K562 (cell line): ENCODE measurements around the gene PHLDA3. TPM values are rescaled to one million over a fixed set of nuclear protein-coding genes. Genes with fewer than 3 reads are reported as not detected.

Experiments used
- ARHGAP35 ChIP-seq: fragments of 450-650 bp; IDR thresholded peaks from 2 replicates; pipeline ENCODE4 v1.6.1; 2018; ENCODE audit not compliant: partially characterized antibody
- ELF1 ChIP-seq: fragments of 200-800 bp; sonication (Bioruptor generic); IDR thresholded peaks from 2 replicates; pipeline ENCODE4 v1.6.1; 2016; ENCODE audit warnings: missing genetic modification characterization, missing compliant biosample characterization
- FUS ChIP-seq: fragments of 200-400 bp; formaldehyde crosslinking; optimal IDR thresholded peaks from 2 replicates; pipeline ENCODE3; 2017; ENCODE audit warnings: low read depth, low read length
- GATAD2A ChIP-seq: fragments of 450-650 bp; IDR thresholded peaks from 2 replicates; pipeline ENCODE4 v1.6.1; 2017
- ILK ChIP-seq: fragments of 450-650 bp; IDR thresholded peaks from 2 replicates; pipeline ENCODE4 v1.6.1; 2016; ENCODE audit warnings: missing genetic modification characterization, low read depth, mild to moderate bottlenecking, missing compliant biosample characterization, moderate library complexity, borderline replicate concordance
- PRPF4 ChIP-seq: fragments of 200-400 bp; formaldehyde crosslinking; IDR thresholded peaks from one replicate; pipeline ENCODE4 v1.6.1; 2017; ENCODE audit warnings: low read length, low read depth, mild to moderate bottlenecking; ENCODE audit not compliant: insufficient read depth, poor library complexity, severe bottlenecking
- PTBP1 ChIP-seq: fragments of 200-400 bp; formaldehyde crosslinking; IDR thresholded peaks from 2 replicates; pipeline ENCODE4 v1.6.1; 2017; ENCODE audit warnings: low read depth, low read length
- SIN3A ChIP-seq, 2 experiments: fragments of 150-350 bp in 1 of 2; IDR thresholded peaks; 2 replicates each; pipeline ENCODE4 v1.6.1; 2011 to 2016; ENCODE audit warnings: borderline replicate concordance in 2 of 2, low read depth in 2 of 2, low read length in 2 of 2, mild to moderate bottlenecking in 2 of 2, moderate library complexity in 2 of 2; ENCODE audit not compliant: control insufficient read depth in 1 of 2
- SREBF1 ChIP-seq: fragments of 150-350 bp; IDR thresholded peaks from 2 replicates; pipeline ENCODE4 v1.6.1; 2014; ENCODE audit warnings: antibody characterized with exemption, low read depth, low read length, borderline replicate concordance
- ZNF707 ChIP-seq: fragments of 250-450 bp; sonication (Bioruptor Pico); conservative IDR thresholded peaks from 2 replicates; pipeline ENCODE4 v1.8.0; 2022; ENCODE audit warnings: inconsistent platforms, mild to moderate bottlenecking, moderate library complexity
- polyA plus RNA-seq, 8 experiments: library from polyadenylated mRNA; depleted of rRNA in 4 of 8; stranded (reverse) in 5 of 8; unstranded in 3 of 8; fragments of >200 nt; fragmentation: Nextera tagmentation in 2 of 8; fragmentation: Illumina TruSeq in 1 of 8; extraction: Ambion mirVana in 2 of 8; extraction: Trizol in 1 of 8; gene quantifications; 2 replicates each; pipeline versions ENCODE4 v1.2.1 to v1.2.3, GENCODE V29; 2011 to 2014; ENCODE audit warnings: inconsistent platforms in 1 of 8, missing spikeins in 1 of 8
- total RNA-seq, 7 experiments: library from RNA; depleted of rRNA in 6 of 7; stranded (reverse); fragments of >200 nt in 6 of 7; fragmentation: Illumina TruSeq in 2 of 7; extraction: Trizol in 2 of 7; gene quantifications; 2 replicates each; pipeline versions ENCODE4 v1.2.1 to v1.2.3, GENCODE V29; 2011 to 2021; ENCODE audit warnings: low replicate concordance in 1 of 7
- TF ChIP-seq, protein P1 (sequence below): fragments of 200-600 bp; sonication (generic); IDR thresholded peaks from one replicate; pipeline ENCODE4 v1.6.1; 2012; ENCODE audit warnings: mild to moderate bottlenecking, low read depth, low read length, inconsistent platforms
- TF ChIP-seq, protein P2 (sequence below): fragments of 450-650 bp; IDR thresholded peaks from 2 replicates; pipeline ENCODE4 v1.6.1; 2017; ENCODE audit warnings: antibody characterized with exemption, mild to moderate bottlenecking

PHLDA3 gene
- total and polyA plus RNA-seq, 9 of the 15 experiments (the other 6 are each of a cell fraction or from before 2014, with no cell fraction given) = 0.11 to 0.27 TPM; not detected in 7

DNA sequence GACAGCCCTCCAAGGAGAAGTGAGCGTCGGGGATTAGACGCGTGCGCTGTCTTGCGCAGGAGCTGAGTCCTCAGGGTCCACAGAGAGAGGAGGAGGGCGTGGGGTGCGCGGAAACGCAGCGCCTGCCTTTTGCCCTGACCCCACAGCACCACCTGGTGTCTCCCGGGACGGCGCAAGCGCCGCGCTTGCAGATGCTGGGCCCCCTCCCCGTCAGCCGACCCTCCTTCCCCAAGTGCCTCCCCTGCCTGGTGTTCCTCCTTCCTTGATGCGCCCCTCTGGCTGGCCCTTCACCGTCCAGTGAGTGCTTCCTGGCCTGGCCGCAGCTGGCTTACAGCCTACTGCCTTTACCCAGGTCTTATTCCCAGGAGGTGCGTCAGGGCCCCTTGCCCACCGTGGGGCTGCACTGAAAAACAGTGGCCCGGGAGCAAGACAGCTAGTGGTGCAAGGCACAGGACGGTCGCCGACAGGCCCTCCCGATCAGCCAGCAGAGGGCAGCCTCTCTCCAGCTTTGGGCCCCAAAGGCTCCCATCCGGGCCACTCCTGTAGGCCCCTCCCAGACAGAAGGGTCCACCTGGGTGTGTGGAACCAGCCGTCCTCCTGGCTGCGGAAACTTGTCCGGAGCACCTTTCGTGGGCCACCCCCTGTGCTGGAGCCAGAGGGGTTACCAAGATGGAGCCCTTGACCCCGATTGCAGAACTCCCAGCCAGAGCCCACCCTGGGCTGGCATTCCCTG is 12.9 kb upstream of the PHLDA3 start (continued):
- TF ChIP-seq, protein P1, sequence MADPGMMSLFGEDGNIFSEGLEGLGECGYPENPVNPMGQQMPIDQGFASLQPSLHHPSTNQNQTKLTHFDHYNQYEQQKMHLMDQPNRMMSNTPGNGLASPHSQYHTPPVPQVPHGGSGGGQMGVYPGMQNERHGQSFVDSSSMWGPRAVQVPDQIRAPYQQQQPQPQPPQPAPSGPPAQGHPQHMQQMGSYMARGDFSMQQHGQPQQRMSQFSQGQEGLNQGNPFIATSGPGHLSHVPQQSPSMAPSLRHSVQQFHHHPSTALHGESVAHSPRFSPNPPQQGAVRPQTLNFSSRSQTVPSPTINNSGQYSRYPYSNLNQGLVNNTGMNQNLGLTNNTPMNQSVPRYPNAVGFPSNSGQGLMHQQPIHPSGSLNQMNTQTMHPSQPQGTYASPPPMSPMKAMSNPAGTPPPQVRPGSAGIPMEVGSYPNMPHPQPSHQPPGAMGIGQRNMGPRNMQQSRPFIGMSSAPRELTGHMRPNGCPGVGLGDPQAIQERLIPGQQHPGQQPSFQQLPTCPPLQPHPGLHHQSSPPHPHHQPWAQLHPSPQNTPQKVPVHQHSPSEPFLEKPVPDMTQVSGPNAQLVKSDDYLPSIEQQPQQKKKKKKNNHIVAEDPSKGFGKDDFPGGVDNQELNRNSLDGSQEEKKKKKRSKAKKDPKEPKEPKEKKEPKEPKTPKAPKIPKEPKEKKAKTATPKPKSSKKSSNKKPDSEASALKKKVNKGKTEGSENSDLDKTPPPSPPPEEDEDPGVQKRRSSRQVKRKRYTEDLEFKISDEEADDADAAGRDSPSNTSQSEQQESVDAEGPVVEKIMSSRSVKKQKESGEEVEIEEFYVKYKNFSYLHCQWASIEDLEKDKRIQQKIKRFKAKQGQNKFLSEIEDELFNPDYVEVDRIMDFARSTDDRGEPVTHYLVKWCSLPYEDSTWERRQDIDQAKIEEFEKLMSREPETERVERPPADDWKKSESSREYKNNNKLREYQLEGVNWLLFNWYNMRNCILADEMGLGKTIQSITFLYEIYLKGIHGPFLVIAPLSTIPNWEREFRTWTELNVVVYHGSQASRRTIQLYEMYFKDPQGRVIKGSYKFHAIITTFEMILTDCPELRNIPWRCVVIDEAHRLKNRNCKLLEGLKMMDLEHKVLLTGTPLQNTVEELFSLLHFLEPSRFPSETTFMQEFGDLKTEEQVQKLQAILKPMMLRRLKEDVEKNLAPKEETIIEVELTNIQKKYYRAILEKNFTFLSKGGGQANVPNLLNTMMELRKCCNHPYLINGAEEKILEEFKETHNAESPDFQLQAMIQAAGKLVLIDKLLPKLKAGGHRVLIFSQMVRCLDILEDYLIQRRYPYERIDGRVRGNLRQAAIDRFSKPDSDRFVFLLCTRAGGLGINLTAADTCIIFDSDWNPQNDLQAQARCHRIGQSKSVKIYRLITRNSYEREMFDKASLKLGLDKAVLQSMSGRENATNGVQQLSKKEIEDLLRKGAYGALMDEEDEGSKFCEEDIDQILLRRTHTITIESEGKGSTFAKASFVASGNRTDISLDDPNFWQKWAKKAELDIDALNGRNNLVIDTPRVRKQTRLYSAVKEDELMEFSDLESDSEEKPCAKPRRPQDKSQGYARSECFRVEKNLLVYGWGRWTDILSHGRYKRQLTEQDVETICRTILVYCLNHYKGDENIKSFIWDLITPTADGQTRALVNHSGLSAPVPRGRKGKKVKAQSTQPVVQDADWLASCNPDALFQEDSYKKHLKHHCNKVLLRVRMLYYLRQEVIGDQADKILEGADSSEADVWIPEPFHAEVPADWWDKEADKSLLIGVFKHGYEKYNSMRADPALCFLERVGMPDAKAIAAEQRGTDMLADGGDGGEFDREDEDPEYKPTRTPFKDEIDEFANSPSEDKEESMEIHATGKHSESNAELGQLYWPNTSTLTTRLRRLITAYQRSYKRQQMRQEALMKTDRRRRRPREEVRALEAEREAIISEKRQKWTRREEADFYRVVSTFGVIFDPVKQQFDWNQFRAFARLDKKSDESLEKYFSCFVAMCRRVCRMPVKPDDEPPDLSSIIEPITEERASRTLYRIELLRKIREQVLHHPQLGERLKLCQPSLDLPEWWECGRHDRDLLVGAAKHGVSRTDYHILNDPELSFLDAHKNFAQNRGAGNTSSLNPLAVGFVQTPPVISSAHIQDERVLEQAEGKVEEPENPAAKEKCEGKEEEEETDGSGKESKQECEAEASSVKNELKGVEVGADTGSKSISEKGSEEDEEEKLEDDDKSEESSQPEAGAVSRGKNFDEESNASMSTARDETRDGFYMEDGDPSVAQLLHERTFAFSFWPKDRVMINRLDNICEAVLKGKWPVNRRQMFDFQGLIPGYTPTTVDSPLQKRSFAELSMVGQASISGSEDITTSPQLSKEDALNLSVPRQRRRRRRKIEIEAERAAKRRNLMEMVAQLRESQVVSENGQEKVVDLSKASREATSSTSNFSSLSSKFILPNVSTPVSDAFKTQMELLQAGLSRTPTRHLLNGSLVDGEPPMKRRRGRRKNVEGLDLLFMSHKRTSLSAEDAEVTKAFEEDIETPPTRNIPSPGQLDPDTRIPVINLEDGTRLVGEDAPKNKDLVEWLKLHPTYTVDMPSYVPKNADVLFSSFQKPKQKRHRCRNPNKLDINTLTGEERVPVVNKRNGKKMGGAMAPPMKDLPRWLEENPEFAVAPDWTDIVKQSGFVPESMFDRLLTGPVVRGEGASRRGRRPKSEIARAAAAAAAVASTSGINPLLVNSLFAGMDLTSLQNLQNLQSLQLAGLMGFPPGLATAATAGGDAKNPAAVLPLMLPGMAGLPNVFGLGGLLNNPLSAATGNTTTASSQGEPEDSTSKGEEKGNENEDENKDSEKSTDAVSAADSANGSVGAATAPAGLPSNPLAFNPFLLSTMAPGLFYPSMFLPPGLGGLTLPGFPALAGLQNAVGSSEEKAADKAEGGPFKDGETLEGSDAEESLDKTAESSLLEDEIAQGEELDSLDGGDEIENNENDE = no peak
- no peak for TF ChIP-seq ELF1
- no peak for TF ChIP-seq FUS
- no peak for TF ChIP-seq ILK (tag)
- no peak for TF ChIP-seq PRPF4
- no peak for TF ChIP-seq PTBP1
- no peak for TF ChIP-seq ZNF707
- TF ChIP-seq, protein P2, sequence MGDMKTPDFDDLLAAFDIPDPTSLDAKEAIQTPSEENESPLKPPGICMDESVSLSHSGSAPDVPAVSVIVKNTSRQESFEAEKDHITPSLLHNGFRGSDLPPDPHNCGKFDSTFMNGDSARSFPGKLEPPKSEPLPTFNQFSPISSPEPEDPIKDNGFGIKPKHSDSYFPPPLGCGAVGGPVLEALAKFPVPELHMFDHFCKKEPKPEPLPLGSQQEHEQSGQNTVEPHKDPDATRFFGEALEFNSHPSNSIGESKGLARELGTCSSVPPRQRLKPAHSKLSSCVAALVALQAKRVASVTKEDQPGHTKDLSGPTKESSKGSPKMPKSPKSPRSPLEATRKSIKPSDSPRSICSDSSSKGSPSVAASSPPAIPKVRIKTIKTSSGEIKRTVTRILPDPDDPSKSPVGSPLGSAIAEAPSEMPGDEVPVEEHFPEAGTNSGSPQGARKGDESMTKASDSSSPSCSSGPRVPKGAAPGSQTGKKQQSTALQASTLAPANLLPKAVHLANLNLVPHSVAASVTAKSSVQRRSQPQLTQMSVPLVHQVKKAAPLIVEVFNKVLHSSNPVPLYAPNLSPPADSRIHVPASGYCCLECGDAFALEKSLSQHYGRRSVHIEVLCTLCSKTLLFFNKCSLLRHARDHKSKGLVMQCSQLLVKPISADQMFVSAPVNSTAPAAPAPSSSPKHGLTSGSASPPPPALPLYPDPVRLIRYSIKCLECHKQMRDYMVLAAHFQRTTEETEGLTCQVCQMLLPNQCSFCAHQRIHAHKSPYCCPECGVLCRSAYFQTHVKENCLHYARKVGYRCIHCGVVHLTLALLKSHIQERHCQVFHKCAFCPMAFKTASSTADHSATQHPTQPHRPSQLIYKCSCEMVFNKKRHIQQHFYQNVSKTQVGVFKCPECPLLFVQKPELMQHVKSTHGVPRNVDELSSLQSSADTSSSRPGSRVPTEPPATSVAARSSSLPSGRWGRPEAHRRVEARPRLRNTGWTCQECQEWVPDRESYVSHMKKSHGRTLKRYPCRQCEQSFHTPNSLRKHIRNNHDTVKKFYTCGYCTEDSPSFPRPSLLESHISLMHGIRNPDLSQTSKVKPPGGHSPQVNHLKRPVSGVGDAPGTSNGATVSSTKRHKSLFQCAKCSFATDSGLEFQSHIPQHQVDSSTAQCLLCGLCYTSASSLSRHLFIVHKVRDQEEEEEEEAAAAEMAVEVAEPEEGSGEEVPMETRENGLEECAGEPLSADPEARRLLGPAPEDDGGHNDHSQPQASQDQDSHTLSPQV = no peak
- no peak for TF ChIP-seq SREBF1
- TF ChIP-seq SIN3A (IDR thresholded peaks at IDR 0.05; ENCODE audit: borderline replicate concordance in 2 of 2, control insufficient read depth in 1 of 2, low read depth in 2 of 2, low read length in 2 of 2) = no peak
- TF ChIP-seq ARHGAP35 = no peak
- no peak; the same call in 1 of the 2 replicates for TF ChIP-seq GATAD2A
